MG63 (cell line): ENCODE measurements around the gene CAPNS1. TPM values are rescaled to one million over a fixed set of nuclear protein-coding genes. Genes with fewer than 3 reads are reported as not detected.
A peak's percentile ranks its signal among the peaks of the same experiment; 100 is the strongest.

Source experiments
- DNase-seq: peaks from one replicate; pipeline ENCODE4 v3.0.0-alpha.2; 2020
- H3K27me3 ChIP-seq: fragments of 250-450 bp; sonication (Bioruptor Pico); 2 replicates; pipeline ENCODE4 v1.5.1; 2020; ENCODE audit warnings: mild to moderate bottlenecking, moderate library complexity
- H3K36me3 ChIP-seq: fragments of 250-450 bp; sonication (Bioruptor Pico); 2 replicates; pipeline ENCODE4 v1.5.1; 2020; ENCODE audit warnings: mild to moderate bottlenecking, moderate library complexity
- H3K4me3 ChIP-seq: fragments of 250-450 bp; sonication (Bioruptor Pico); 2 replicates; pipeline ENCODE4 v1.5.1; 2020; ENCODE audit warnings: mild to moderate bottlenecking, moderate library complexity
- H3K9me3 ChIP-seq: fragments of 250-450 bp; sonication (Bioruptor Pico); 2 replicates; pipeline ENCODE4 v1.5.1; 2020; ENCODE audit warnings: mild to moderate bottlenecking, moderate library complexity
- total RNA-seq: library from RNA; depleted of rRNA; stranded (reverse); fragments of >200 nt; shearing (Covaris generic); gene quantifications from 2 replicates; pipeline ENCODE4 v1.2.3, GENCODE V29; 2014; ENCODE audit warnings: low replicate concordance

Gene CAPNS1
- total RNA-seq, 1 experiment from 2014 or later, result 415 TPM

DNA sequence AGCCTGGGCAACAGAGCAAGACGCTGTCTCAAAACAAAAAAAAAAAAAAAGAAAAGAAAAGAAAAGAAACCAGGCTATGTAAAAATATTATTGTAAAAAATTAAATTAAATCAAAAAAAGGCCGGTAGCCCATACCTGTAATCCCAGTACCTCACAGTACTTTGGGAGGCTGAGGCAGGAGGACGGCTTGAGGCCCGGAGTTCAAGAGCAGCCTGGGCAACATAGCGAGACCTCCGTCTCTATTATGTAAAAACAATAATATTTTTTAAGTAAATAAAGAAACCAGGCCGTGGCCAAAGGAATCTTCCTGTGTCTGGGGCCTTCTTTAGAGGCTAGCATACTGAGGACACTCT is 770 bp upstream of the CAPNS1 start:
- H3K36me3 ChIP-seq, result peaks cover 30% of the 10 kb centered on the region
- DNase-seq, result no peak
- H3K27me3 ChIP-seq, result no peaks in the 10 kb centered on the region
- peak overlapping the region; percentile 100 for H3K4me3 ChIP-seq
- H3K9me3 ChIP-seq, result no peaks in the 10 kb centered on the region

DNA sequence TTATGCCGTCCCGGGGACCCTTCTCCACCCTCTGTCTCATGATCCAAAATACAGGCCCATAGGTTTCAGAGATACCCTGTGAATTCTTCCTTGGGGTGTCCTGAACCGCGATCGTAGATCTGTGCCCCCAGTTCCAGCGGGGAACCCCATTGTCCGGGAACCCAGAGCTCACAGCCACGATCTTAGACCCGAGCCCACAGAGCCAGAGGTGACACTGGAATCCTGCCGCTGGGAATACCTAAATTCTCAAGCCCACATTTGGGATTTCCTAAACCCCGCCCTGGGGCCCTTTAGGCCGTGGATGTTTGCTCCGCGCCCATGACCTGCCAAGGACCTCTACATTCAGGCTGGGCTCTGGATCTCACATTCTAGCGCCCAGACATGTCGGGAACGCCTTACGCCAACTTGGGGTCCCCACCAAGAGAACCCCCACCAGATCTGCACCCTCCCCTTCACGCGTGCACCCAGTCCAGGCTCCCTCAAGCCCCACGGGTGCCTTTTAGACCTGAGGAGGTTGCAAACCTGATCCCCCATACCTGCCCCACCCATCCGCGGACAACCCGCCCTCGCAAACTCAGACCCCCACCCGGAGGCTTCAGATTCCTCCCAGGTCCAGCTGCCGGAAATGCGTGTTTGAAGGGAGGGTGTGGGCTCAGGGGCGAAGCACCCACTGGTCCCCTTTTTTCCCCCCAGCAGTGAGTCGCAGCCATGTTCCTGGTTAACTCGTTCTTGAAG is 605 bp downstream of the CAPNS1 start:
- peaks cover 42% of the 10 kb centered on the region for H3K36me3 ChIP-seq
- DNase-seq, result peak; percentile 70

DNA sequence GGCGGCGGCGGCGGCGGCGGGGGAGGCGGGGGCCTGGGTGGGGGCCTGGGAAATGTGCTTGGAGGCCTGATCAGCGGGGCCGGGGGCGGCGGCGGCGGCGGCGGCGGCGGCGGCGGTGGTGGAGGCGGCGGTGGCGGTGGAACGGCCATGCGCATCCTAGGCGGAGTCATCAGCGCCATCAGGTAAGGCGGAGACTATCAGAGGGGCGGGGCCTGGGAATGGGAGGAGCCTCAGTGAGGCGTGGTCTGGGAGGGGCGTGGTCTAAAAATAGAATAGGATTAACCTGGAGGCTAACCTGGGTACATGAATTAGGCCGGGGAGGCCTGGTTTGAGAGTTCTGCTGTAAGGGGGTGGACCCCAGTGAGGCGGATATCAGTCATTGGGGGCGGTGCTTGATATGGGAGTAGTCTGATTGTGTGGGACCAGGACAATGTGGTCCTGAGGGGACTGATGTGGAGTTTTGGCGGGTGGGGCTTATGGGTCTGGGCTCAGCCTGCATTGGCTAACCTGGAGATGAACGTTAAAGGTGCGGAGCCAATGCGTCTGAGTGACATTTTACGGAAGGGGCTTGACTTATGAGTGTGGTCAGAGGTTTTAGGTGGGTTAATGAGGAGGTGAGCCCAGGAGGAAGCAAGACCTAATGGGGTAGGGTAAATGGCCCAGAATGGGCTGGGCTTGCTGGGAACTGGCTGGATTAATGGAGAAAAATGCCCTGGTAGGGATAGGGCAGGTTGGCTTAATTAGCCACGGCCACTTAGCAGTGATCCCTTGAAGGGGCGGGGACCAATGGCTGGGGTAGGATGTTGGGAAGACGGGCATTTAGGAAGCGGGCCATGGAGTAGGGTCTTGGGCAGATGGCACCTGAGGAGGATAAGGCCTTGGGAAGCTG is 1.4 kb downstream of the CAPNS1 start:
- H3K27me3 ChIP-seq, result no peaks in the 10 kb centered on the region
- H3K36me3 ChIP-seq, result peaks cover 50% of the 10 kb centered on the region
- peak; percentile 75 for DNase-seq
- H3K4me3 ChIP-seq, result peak overlapping the region; percentile 100
- H3K9me3 ChIP-seq, result no peaks in the 10 kb centered on the region

More for the DNA sequence above, 605 bp downstream of the CAPNS1 start:
- Histone ChIP-seq H3K27me3 (no peaks in the 10 kb centered on the region), H3K4me3 (peak overlapping the region; percentile 100), H3K9me3 (no peaks in the 10 kb centered on the region)

DNA sequence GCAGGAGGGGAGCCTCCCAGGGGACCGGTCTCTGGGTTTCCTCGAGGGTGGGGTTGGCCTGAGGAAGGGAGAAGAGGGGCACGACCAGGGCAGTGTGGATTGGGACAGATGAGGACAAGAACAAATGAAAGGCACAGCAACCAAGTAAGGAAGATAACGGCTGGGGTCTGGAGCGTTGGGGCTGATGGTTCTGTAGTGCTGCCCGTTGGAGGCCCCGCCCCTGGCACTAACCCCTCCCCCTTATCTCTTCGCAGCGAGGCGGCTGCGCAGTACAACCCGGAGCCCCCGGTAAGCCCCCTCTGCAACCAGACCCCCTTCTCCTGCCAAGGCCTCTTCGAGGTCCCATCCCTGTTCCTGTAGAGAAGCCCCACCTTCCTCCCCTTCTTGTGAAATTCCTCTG is 2.2 kb downstream of the CAPNS1 start:
- Histone ChIP-seq H3K36me3 (peaks cover 57% of the 10 kb centered on the region), H3K4me3 (no peak overlapping the region), H3K27me3 (no peaks in the 10 kb centered on the region), H3K9me3 (no peaks in the 10 kb centered on the region)
- DNase-seq, result no peak

DNA sequence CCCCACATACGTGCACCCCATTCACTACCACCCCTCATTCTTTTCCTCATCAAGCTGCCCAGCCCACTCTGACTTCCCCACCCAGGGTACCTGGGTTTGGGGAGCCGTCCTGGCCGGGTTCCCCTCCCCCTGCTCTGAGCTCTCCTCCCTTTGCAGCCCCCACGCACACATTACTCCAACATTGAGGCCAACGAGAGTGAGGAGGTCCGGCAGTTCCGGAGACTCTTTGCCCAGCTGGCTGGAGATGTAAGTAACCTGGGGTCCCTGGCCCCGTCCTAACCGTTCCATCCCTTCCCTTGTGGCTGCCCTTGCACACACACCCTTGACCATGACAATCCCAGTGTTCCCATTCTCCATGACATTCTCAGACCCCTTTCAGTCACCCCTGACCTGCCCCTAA is 2.6 kb downstream of the CAPNS1 start:
- Histone ChIP-seq H3K4me3 (no peak overlapping the region), H3K9me3 (no peaks in the 10 kb centered on the region), H3K36me3 (peaks cover 62% of the 10 kb centered on the region), H3K27me3 (no peaks in the 10 kb centered on the region)
- no peak for DNase-seq

DNA sequence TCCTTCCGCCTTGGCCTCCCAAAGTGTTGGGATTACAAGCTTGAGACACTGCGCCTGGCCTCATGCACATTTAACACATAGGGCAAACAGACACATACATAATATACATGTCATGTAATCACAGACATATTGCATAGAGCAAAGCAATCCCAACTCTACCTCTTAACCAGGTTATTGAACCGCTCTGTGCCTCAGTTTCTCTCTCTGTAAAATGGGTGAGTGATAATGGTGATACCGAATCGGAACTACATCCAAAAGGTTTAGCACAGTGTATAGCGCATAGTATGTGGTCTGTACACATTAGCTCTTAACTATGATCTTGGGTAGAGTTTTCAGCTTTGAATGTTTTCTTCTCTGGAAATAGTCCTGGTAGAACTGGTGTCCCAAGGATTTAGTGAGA is 4.8 kb downstream of the CAPNS1 start:
- no peaks in the 10 kb centered on the region for H3K27me3 ChIP-seq
- no peak overlapping the region for H3K4me3 ChIP-seq
- H3K36me3 ChIP-seq, result peaks cover 72% of the 10 kb centered on the region

DNA sequence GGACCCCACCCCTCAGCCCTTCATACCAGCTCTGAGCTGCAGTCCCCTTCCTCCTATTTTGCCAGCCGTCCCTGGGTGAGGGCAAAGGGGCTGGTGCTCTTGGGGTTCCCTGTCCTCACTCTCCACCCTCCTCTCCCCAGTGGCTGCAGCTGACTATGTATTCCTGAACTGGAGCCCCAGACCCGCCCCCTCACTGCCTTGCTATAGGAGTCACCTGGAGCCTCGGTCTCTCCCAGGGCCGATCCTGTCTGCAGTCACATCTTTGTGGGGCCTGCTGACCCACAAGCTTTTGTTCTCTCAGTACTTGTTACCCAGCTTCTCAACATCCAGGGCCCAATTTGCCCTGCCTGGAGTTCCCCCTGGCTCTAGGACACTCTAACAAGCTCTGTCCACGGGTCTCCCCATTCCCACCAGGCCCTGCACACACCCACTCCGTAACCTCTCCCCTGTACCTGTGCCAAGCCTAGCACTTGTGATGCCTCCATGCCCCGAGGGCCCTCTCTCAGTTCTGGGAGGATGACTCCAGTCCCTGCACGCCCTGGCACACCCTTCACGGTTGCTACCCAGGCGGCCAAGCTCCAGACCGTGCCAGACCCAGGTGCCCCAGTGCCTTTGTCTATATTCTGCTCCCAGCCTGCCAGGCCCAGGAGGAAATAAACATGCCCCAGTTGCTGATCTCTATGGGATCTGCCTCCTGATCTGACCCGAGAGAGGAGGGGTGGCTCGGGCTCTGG is 10.0 kb downstream of the CAPNS1 start:
- Histone ChIP-seq H3K36me3 (peaks cover 62% of the 10 kb centered on the region), H3K9me3 (no peaks in the 10 kb centered on the region), H3K27me3 (no peaks in the 10 kb centered on the region), H3K4me3 (no peak overlapping the region)
- DNase-seq, result no peak

More for the DNA sequence above, 4.8 kb downstream of the CAPNS1 start:
- DNase-seq, result no peak
- no peaks in the 10 kb centered on the region for H3K9me3 ChIP-seq

DNA sequence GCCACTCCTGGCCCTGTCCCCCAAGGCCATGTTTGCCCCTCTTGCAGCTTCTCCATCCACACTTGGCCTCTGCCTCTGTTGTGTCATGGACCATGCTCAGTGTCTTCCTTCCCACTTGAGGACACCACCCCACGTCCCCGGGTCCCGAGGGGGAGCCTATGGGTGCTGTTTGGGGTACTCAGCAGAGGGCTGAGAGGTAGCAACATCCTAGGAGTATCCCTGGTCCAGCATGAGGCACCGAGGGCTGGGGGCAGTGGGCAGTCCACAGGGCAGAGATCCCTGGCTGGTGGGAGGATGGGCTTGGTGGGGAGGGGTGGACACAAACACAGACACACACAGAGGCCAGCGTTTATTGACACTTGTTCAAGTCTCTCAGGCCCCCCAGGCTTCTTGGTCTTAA is 10.7 kb downstream of the CAPNS1 start:
- Histone ChIP-seq H3K4me3 (no peak overlapping the region), H3K36me3 (peaks cover 57% of the 10 kb centered on the region), H3K27me3 (no peaks in the 10 kb centered on the region), H3K9me3 (no peaks in the 10 kb centered on the region)
- no peak for DNase-seq

DNA sequence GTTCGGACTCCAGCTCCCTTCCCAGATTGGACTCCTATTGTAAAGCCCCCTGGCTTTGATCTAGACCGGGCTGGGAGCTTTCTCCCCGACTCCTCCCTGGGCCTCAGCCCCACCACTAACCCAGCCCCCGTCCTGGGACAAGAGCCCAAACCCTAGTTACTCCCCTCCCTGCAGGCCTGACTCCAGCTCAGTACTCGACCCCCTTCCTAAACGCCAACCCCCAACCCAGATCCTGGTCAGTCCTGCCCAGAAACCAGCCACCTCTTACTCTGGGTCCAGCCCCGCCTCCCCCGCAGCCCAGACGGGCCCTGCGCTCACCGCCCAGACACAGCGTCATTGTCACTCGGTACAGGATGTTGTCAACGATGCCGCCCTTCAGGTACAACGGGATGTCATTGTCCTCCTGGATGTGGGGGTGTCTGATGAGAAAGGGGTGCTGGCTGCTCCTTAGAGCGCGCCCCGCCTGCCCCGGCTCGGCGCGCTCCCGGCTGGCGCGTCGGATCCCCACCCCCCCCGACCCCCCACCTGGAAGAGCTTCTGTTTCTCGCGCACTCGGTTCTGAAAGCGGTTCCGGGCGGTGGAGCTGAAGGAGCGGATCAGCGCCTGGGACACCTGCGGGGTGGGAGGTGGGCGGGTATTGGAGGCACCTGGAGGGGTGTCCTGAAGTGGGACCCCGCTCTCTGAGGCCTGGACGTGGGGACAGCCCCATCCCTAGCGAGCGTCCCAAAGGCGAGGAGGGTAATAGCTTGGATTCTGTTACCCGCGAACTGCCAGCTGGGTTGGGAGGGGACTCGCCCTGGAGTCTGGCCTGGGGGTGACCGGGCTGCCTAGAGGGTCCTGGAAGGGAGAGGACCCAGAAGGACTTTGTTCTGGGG is 11.5 kb downstream of the CAPNS1 start:
- no peak for DNase-seq
- Histone ChIP-seq H3K9me3 (no peaks in the 10 kb centered on the region), H3K27me3 (no peaks in the 10 kb centered on the region), H3K36me3 (peaks cover 49% of the 10 kb centered on the region), H3K4me3 (no peak overlapping the region)

DNA sequence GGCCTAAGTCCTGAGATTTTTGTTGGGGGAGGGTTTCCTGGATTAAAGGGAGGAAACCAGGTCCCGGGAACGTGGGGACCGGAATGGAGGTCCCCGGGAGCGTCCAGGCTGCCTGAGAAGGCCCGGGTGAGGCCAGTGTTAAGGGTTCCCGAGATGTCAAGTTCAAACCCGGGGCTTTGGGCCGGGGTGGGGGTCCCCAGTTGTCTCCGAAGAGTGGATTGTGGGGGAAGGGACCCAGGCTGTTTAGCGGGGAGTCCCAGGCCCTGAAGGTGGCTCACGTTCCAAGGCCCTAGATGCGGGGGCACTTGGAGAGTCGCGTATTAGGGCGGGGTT is 12.1 kb downstream of the CAPNS1 start:
- Histone ChIP-seq H3K4me3 (no peak overlapping the region), H3K36me3 (peaks cover 43% of the 10 kb centered on the region), H3K9me3 (no peaks in the 10 kb centered on the region), H3K27me3 (no peaks in the 10 kb centered on the region)
- no peak for DNase-seq

DNA sequence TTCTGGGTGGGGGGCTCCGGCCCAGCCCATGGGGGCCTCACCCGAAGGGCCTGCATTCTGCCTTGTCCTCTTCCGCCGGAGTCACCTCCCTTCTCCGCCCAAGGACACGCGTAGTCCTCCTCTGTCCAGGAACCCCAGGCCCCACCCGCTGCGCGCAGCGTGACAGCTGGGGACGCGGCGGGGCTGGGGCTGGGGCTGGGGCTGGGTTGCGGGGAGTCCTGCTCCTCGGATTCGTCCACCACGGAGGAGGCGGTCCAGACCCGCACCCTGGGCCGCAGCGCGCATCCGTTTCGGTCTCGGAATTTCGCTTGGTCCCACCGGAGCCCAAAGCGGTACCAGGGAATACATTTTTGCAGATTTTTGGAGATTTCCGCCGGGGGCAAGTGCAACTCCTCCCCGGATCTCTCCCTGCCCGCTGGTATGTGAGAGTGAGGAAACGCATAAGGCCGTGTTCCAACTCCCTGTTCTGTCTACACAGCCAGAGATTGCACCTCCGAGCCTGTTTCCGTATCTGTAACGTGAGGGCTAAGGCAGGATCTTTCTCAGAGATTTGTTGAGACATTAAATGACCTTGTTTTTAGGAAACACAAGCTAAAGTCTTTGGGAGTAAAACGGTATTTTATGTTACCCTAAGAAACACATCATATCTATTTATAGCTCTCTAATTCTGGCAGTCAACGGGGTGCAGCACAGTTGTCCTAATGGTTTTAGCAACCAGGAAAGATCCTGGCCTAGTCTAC is 12.7 kb downstream of the CAPNS1 start, which contains the start of gene COX7A1:
Gene COX7A1, minus strand, starts transcription at position 96 of the 740 bp plus-strand sequence. Its CDS starts 40 bp downstream, at position 56.
- H3K4me3 ChIP-seq, result no peak within 1 kb of the TSS
- peaks cover 40% of the 10 kb centered on the region for H3K36me3 ChIP-seq
- H3K9me3 ChIP-seq, result no peaks in the 10 kb centered on the region
- H3K27me3 ChIP-seq, result no peaks in the 10 kb centered on the region
- DNase-seq, result no peak

DNA sequence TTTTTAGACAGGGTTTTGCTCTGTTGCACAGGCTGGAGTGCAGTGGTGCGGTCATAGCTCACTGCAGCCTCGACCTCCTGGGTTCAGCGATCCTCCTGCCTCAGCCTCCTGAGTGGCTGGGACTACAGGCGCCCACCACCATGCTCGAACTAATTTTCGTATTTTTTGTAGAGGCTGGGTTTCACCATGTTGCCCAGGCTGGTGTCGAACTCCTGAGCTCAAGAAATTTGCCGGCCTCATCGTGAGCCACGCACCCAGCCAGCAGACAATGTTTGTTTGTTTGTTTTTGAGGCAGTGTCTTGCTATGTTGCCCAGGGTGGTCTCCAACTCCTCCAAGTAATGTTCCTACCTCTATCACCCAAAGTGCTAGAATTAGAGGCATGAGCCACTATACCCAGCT is 13.3 kb downstream of the CAPNS1 start:
- no peak for DNase-seq
- Histone ChIP-seq H3K36me3 (peaks cover 45% of the 10 kb centered on the region), H3K27me3 (no peaks in the 10 kb centered on the region), H3K9me3 (no peaks in the 10 kb centered on the region), H3K4me3 (no peak overlapping the region)

DNA sequence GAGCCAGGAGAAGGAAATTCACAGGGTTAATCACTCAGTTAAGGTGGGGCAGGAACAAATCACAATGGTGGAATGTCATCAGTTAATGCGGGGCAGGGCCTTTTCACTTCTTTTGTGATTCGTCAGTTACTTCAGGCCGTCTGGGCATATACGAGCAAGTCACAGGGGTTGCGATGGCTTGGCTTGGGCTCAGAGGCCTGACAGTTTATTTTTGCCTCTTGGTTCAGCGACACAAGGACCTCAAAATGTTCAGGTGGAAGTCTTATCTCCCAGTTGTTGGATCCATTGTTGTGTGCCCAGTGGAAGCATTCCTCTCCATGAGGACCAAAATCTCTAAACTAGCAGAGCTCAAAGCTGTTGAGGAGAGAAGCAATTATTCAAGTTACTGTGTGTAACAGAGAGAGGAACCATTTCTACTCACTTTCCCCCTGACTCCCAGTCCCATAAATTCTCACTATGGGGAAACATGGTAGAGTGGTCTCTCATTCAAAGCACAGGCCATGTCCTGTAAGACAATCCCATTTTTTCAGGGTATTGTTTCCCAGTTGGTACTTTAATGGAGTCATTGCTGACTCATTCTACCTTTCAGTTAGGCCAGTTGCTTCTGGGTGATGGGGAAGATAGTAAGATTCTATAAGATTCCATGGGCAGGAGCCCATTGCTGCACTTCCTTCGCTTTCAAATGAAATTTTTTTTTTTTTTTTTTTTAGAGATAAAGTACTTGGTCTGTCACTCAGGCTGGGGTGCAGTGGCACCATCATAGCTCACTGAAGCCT is 21.1 kb downstream of the CAPNS1 start:
- H3K27me3 ChIP-seq, result no peaks in the 10 kb centered on the region
- DNase-seq, result no peak

DNA sequence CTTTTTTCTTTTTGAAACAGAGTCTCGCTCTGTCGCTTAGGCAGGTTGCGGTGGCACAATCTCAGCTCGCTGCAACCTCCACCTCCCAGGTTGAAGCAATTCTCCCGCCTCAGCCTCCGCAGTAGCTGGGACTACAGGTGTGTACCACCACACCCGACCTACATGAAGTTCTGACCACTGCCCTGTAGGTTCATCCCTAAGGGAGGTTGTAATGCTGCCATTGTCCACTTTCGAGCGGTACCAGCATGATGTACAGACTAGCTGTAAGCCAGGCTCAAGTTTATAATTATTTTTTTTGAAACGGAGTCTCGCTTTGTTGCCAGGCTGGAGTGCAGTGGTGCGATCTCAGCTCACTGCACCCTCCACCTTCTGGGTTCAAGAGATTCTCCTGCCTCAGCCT is 23.9 kb downstream of the CAPNS1 start:
- peaks cover 12% of the 10 kb centered on the region for H3K36me3 ChIP-seq
- H3K9me3 ChIP-seq, result no peaks in the 10 kb centered on the region
- no peak overlapping the region for H3K4me3 ChIP-seq
- no peak for DNase-seq
- H3K27me3 ChIP-seq, result no peaks in the 10 kb centered on the region

More for the DNA sequence above, 21.1 kb downstream of the CAPNS1 start:
- Histone ChIP-seq H3K4me3 (no peak overlapping the region), H3K9me3 (no peaks in the 10 kb centered on the region), H3K36me3 (peaks cover 16% of the 10 kb centered on the region)
